Measurements from ENCODE around the gene AUTS2.

The AUTS2 gene

DNA sequence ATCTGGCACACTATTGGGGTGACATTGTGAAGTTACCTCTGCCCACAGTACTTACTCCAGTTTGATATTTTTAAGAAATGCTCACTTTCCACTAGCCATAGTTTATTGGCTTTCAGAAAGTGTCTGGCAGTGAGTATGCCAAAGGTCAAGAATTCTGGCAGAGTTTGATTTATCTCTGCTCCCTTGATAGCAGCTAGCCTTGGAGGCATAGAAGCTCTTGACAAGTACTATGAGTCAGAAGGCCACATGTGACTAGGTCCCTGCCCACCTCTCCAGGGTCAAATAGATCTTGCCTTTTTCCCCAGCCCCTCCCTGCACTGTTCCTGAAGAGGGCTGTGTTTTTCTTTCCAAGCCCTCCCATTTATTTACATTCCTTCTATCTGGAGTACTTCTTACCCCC is 202.2 kb downstream of the AUTS2 start:
- no peak for DNase-seq

DNA sequence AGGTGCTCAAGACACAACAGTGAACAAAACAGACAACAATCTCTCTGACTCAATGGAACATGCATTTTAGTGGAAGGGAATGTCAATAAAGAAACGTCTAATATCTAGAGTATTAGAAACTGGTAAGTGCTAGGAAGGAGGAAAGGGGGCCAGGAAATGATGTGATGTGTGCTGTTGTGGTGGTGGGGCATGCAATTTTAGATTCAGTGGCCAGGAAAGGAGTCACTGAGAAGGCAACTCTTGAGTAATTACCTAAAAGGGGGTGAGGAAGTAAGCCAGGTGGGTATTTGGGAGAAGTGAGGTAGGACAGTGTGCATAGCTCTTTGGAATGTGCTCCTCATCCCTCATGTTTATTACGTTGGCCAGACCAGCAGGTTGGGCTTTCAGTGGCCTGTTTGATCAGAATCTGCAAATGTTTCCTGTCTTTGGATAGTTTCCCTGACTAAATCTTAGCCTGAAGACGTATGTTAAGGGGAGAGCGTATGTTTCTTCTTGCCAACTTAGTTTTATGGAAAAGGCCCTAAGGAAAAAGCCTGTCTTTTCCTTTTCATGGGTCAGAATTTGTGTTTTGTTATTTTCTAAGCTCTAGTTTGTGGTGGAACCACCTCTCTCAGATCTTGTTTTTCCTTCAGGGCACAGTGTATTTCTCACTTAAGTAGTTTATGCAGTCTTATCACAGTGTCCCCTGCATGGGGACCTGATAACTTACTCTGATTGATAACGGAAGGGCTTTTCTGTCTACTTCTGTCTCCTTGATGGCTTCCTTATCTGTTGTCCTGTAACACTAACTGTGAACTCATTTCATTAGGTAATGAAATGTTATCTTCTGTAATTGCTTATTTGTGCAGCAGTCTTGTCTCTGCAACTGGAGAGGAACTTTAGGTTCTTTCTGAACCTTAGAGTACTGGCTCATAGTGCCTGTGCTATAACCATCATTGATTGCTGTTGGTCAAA is 203.7 kb downstream of the AUTS2 start:
- no peak for DNase-seq

- no peak for DNase-seq
Observed at GRCh38 chr7:69803699-69804516, 205.6 kb downstream of the AUTS2 start.

GRCh38 chr7:69804962-69805361 is 206.7 kb downstream of the AUTS2 start:
- DNase-seq, result no peak

- DNase-seq, result no peak
Observed at GRCh38 chr7:69808391-69808790, 210.1 kb downstream of the AUTS2 start.

DNA sequence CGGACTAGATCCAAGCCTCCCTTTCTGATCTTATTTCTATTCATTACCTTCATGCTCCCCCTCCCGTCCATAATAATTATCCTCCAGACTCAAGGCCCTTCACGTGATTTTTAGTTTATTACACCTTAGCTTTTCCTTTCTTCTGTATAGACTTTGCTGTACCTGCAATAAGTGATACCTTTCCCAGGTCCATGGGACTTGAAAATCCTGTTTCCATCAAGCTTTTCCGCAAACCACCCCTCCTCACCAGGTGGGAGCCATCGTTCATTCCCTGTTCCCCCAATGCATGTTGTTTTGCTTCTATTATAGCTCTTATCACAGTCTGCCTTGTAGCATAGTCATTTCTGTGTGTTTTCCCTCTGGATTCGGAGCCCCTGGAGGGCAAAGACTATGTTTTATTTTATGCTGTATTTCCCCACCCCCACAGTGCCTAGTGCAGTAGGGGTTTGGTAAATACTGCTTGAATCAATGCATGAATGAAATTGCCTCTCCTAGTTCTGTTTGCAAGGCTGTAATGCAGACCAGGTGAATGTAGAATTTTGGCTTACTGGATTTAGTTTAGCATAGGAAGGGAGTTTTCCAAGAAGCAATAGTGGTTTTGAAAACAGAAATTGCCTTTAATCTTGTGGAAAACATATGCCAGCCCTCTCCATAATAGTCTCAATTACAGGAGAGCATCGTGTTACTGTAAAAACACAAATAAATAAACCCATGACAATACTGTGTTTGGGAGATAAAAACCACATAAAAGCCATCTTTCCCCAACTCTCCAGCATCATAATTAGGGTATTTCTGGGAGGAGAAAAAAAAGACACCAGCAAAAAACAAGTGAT is 213.4 kb downstream of the AUTS2 start:
- DNase-seq, result no peak

DNA sequence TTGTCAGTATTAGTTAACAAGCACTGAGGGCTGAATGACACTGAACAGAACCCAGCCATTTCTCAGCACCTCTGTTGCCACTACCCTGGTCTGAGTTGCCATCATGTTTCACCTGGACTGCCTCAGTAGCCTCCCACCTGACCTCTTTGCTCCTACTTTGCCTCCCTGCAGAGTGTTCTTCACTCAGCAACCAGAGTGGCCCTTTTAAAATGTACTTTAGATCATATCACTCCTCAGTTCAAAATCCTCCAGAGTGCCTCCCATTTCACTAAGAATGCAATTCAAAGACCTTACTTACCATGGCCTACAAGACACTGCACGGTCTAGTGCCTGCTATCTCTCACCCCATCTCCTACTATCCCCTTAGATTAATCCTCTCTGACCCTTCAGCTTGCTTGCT is 214.5 kb downstream of the AUTS2 start:
- DNase-seq, result no peak

GRCh38 chr7:69813637-69814240 is 215.5 kb downstream of the AUTS2 start:
- DNase-seq, result no peak

DNA sequence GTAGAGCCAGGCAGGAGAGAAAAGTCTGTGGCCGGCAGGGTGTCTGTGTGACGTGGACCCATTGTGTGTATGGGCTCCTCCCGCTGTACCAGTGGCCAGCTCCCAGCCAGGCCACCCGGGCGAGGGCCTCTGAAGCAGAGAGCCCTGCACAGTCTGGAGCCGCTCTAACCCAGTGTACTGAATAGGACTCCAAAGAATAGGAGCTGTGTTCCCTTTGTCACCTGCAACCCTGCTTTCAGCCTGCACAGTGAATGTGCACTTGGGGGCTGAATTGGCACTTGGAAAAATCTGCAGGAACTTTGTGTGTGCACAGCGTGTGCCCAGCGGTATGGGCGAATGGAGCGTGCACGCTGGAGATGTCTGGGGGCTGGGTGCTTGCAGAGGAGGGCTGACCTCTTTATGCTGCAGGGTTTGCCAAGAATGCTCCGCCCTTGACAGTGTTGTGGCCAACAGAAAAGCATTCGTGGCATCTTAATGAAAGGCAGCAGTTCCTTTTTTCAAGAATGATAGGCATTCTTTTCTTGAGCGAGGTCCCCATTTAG is 216.2 kb downstream of the AUTS2 start:
- no peak for DNase-seq

GRCh38 chr7:69816501-69816900 is 218.2 kb downstream of the AUTS2 start:
- DNase-seq, result no peak

GRCh38 chr7:69817121-69817520 is 218.8 kb downstream of the AUTS2 start:
- DNase-seq, result no peak

DNA sequence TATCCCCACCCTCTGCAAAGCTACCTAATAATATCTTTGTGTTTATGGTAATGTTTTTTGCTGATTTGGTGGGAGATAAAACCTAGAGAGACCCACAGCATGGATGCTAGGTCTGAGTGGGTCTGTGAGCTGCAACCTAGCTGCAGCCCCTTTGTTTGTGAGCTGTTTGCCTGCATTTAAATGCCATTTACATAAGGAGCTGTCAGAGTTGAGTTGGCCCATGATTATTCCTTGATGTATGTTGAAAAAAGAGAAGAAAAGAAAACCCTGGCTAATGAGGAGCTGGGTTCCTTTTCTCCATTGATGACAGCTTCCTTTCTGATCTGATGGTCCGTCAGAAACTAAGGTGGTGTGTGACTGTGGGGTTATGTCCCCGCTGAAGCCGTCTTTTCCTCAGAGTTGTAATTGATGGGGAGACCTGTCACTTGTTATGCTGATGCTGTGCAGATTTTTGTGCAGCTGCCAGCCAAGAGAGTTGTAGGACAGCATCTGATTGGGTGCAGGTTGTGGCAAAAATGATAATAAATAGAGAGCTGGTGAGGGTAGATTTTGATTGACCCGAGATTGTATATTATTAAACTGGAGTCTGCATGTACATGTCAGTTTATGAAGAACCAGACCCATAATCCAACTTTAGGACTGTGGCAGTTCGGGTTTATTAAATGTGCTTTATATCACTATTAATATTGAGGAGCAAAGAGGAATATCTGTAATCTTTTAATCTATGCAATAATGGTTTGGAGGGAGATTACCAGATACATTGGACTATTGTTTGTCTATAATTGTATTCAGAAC is 219.8 kb downstream of the AUTS2 start:
- no peak for DNase-seq

DNA sequence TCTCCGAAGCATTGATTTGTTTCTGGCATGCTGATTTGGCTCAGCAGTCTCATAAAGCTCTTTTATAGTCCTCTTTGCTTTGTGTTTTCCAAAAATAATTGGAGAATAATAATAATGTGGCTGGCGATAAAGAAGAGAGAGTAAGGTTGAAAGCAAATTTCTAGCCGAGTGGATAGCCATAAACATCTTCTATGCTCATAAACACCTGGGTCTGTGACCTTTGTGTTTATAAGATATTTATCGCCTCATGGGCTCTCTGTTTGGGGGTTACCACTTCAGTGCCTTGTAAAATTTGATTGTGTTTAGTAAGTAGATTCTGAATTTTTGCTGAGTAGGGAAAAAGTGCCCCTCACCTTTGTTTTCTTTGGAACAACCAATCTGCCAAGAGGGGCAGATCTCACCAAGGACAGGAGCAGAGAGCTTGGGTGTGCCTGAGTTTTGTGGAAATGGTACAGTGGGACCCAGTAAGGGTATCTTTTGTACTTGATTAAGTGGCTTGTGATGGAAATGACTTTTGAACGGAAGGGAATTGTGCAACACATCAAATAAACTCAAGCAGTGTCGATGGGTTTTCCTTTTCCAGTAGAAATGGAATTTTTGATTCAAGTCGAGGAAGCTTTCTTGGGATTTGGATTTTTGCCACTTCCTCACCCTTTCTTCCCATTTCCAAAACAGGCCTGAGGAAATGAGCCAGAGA is 220.5 kb downstream of the AUTS2 start:
- DNase-seq, result no peak

DNA sequence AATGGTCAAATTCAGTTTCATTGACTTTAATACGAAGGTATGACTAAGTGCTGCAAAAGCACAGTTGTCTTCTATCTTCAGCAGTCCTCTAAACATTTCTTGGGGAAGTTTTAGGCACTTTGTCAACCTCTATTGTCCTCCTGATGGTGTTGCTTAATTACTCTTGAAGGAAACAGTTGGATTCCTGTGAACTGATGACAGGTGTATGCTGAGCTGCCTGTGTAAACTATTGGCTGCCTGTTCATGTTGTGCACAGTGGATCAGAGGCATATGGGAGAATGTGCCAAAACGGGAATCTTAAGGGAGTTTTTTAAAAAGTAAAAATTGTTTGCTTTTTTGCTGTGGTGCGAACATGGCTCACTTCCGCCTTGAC is 221.0 kb downstream of the AUTS2 start:
- DNase-seq, result no peak

- no peak for DNase-seq
Observed at GRCh38 chr7:69820479-69821192, 222.4 kb downstream of the AUTS2 start.

- no peak for DNase-seq
Observed at GRCh38 chr7:69822386-69822785, 224.1 kb downstream of the AUTS2 start.

- no peak for DNase-seq
Observed at GRCh38 chr7:69823151-69823744, 225.0 kb downstream of the AUTS2 start.

GRCh38 chr7:69825113-69825972 is 227.1 kb downstream of the AUTS2 start:
- DNase-seq, result no peak

DNA sequence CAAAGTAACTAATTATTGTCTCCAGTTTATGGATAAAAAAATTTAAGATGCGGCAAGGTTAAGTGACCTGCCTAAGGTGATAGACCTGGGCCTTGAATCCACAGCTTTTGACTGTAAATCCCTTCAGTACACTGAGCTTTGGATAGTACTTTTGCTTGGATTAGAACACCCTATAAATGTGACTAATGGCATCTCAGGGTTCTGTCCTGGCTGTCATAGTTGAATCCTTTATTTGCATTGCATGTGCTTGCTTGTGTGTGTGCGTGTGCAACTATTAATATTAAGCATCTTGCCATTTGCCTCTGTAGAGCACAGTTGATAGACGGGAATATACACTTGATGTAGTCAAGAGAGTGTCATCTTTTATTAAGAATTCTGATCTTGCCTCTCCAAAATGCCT is 228.0 kb downstream of the AUTS2 start:
- DNase-seq, result no peak

Data from NK-92 treated with Interleukin-12 subunit alpha and Interleukin-12 subunit beta, amount 100 ng/mL, for 24 hours (cell line).